ENCODE data around the gene SMC1A. TPM values are rescaled to one million over a fixed set of nuclear protein-coding genes. Genes with fewer than 3 reads are reported as not detected.
"Not testable (repeated sequence)": the region's sequence is repeated elsewhere in the genome, so short reads cannot be mapped to it uniquely, and the experiment has no call there.

SMC1A gene
- total RNA-seq, 1 donor from 2014 or later, result 130 TPM

GRCh38 chrX:53429755-53430154, 7.3 kb upstream of the SMC1A start:
- intact Hi-C loops (cut with micrococcal nuclease), result loop anchor here (10.0 kb wide), 3 partner anchors 255 to 615 kb away; partner anchors contain the start of genes HUWE1, PHF8 and TSPYL2

GRCh38 chrX:53422861-53423306, 430 bp upstream of the SMC1A start, which contains the start of gene RIBC1:
TSS of gene RIBC1 (plus strand) at chrX:53422873. CDS start at chrX:53426277, 3,404 bp downstream.
- intact Hi-C loops (cut with micrococcal nuclease), result loop anchor here (1.0 to 10.0 kb wide), 5 partner anchors 11 to 622 kb away; partner anchors contain the start of genes HSD17B10, HUWE1, KDM5C and PHF8

GRCh38 chrX:53421772-53422085, 725 bp downstream of the SMC1A start:
- intact Hi-C loops (cut with micrococcal nuclease), result loop anchor here (1.0 to 10.0 kb wide), 5 partner anchors 13 to 623 kb away; partner anchors contain the start of genes HSD17B10, HUWE1, KDM5C and PHF8

- intact Hi-C loops (cut with micrococcal nuclease), result loop anchor here (10.0 kb wide), 3 partner anchors 264 to 624 kb away; partner anchors contain the start of genes HUWE1, PHF8 and TSPYL2
Measured at GRCh38 chrX:53421125-53421524, 1.3 kb downstream of the SMC1A start.

GRCh38 chrX:53420351-53420750, 2.1 kb downstream of the SMC1A start:
- intact Hi-C loops (cut with micrococcal nuclease), result loop anchor here (10.0 kb wide), 3 partner anchors 264 to 624 kb away; partner anchors contain the start of genes HUWE1, PHF8 and TSPYL2

- intact Hi-C loops (cut with micrococcal nuclease), result no loop called here
Measured at GRCh38 chrX:53412446-53412845, 10.0 kb downstream of the SMC1A start.

GRCh38 chrX:53403535-53403934, 18.9 kb downstream of the SMC1A start:
- intact Hi-C loops (cut with micrococcal nuclease), result no loop called here

- intact Hi-C loops (cut with micrococcal nuclease), result no loop called here
Measured at GRCh38 chrX:53398216-53398615, 24.2 kb downstream of the SMC1A start.

GRCh38 chrX:53395605-53396298, 26.7 kb downstream of the SMC1A start:
- intact Hi-C loops (cut with micrococcal nuclease), result no loop called here

GRCh38 chrX:53383376-53384076, 38.9 kb downstream of the SMC1A start:
- intact Hi-C loops (cut with micrococcal nuclease), result no loop called here

GRCh38 chrX:53379747-53380146, 42.7 kb downstream of the SMC1A start:
- intact Hi-C loops (cut with micrococcal nuclease), result loop anchor here (10.0 kb wide), 1 partner anchor 65 kb away; no protein-coding TSS in a partner anchor

- intact Hi-C loops (cut with micrococcal nuclease), result loop anchor here (10.0 kb wide), 1 partner anchor 64 kb away; no protein-coding TSS in a partner anchor
Measured at GRCh38 chrX:53379008-53379710, 43.3 kb downstream of the SMC1A start.

GRCh38 chrX:53377464-53377863, 45.0 kb downstream of the SMC1A start:
- intact Hi-C loops (cut with micrococcal nuclease), result loop anchor here (10.0 kb wide), 1 partner anchor 63 kb away; no protein-coding TSS in a partner anchor

- intact Hi-C loops (cut with micrococcal nuclease), result loop anchor here (10.0 kb wide), 1 partner anchor 62 kb away; no protein-coding TSS in a partner anchor
Measured at GRCh38 chrX:53376888-53377287, 45.6 kb downstream of the SMC1A start.

- intact Hi-C loops (cut with micrococcal nuclease), result loop anchor here (10.0 kb wide), 1 partner anchor 60 kb away; no protein-coding TSS in a partner anchor
Measured at GRCh38 chrX:53374923-53375322, 47.5 kb downstream of the SMC1A start.

GRCh38 chrX:53374222-53374820, 48.1 kb downstream of the SMC1A start:
- intact Hi-C loops (cut with micrococcal nuclease), result loop anchor here (10.0 kb wide), 1 partner anchor 60 kb away; no protein-coding TSS in a partner anchor

- intact Hi-C loops (cut with micrococcal nuclease), result loop anchor here (10.0 kb wide), 1 partner anchor 59 kb away; no protein-coding TSS in a partner anchor
Measured at GRCh38 chrX:53373307-53373706, 49.1 kb downstream of the SMC1A start.

- intact Hi-C loops (cut with micrococcal nuclease), result not testable (repeated sequence)
Measured at GRCh38 chrX:53366454-53366853, 56.0 kb downstream of the SMC1A start.

GRCh38 chrX:53362449-53362848, 60.0 kb downstream of the SMC1A start:
- intact Hi-C loops (cut with micrococcal nuclease), result no loop called here

GRCh38 chrX:53357799-53358530, 64.5 kb downstream of the SMC1A start:
- intact Hi-C loops (cut with micrococcal nuclease), result no loop called here

Measured in T-helper 2 cell treated with Interferon-gamma antibody and Interleukin-4, amounts not matched to agents 100 ng/mL and 5 ng/mL, for 36 hours (primary cell).